Naive B cell (primary cell): ENCODE results near the gene PMEPA1. TPM values are rescaled to one million over a fixed set of nuclear protein-coding genes. Genes with fewer than 3 reads are reported as not detected.

Experiments used
- ATAC-seq, 2 donors: fragments of 150-1000 bp; cut with Tn5 transposase; 2 replicates each; pipeline ENCODE4 v1.10.0; 2021; ENCODE audit warnings: low read depth in 2 of 2, mild to moderate bottlenecking in 2 of 2, moderate library complexity in 2 of 2
- DNase-seq: peaks from one replicate; pipeline ENCODE4 v3.0.0; 2022
- H3K27ac Mint-ChIP-seq, 6 donors: one replicate each; pipeline ENCODE4 v1.8.0; 2020 to 2022; ENCODE audit warnings: mild to moderate bottlenecking in 6 of 6, mixed read lengths in 6 of 6, moderate library complexity in 5 of 6, inconsistent platforms in 2 of 6
- H3K27me3 Mint-ChIP-seq, 3 donors: one replicate each; pipeline ENCODE4 v1.8.0; 2021 to 2022; ENCODE audit warnings: mixed read lengths in 3 of 3, mild to moderate bottlenecking in 1 of 3
- H3K36me3 Mint-ChIP-seq, 2 donors: one replicate each; pipeline ENCODE4 v1.8.0; 2020 to 2022; ENCODE audit warnings: mixed read lengths in 2 of 2, inconsistent platforms in 1 of 2, mild to moderate bottlenecking in 1 of 2
- H3K4me1 Mint-ChIP-seq, 3 donors: one replicate each; pipeline ENCODE4 v1.8.0; 2020 to 2022; ENCODE audit warnings: mixed read lengths in 3 of 3, inconsistent platforms in 1 of 3, mild to moderate bottlenecking in 1 of 3, moderate library complexity in 1 of 3
- H3K4me3 Mint-ChIP-seq, 8 donors: one replicate each; pipeline ENCODE4 v1.8.0; 2020 to 2022; ENCODE audit warnings: mild to moderate bottlenecking in 8 of 8, mixed read lengths in 8 of 8, moderate library complexity in 8 of 8, inconsistent platforms in 2 of 8
- H3K9me3 Mint-ChIP-seq, 7 donors: one replicate each; pipeline ENCODE4 v1.8.0; 2020 to 2022; ENCODE audit warnings: mixed read lengths in 7 of 7, mild to moderate bottlenecking in 5 of 7, inconsistent platforms in 2 of 7, moderate library complexity in 1 of 7
- polyA plus RNA-seq, 6 donors: library from polyadenylated mRNA; unstranded; fragments of 300-500 nt; fragmentation: Illumina TruSeq; gene quantifications; one replicate each; pipeline ENCODE4 v1.2.3, GENCODE V29; 2021; ENCODE audit warnings: low read depth in 6 of 6

Gene PMEPA1
- polyA plus RNA-seq, 6 donors from 2014 or later = 7.6 to 18.7 (median 12.5) TPM

- peaks cover 36 to 54% (median 39%) of the 10 kb centered on the region in 3 donors for H3K27me3 Mint-ChIP-seq
- H3K27ac Mint-ChIP-seq = peak overlapping the region in 1 of 6 donors; percentile 62
- H3K4me1 Mint-ChIP-seq = peaks cover 12 to 14% (median 14%) of the 10 kb centered on the region in 3 donors
- H3K9me3 Mint-ChIP-seq = no peaks in the 10 kb centered on the region
- DNase-seq (no peak), ATAC-seq (no peak)
- H3K36me3 Mint-ChIP-seq = no peaks in the 10 kb centered on the region
- no peak overlapping the region for H3K4me3 Mint-ChIP-seq
Observed at GRCh38 chr20:57746832-57747404, 37.1 kb upstream of the PMEPA1 start.

DNA sequence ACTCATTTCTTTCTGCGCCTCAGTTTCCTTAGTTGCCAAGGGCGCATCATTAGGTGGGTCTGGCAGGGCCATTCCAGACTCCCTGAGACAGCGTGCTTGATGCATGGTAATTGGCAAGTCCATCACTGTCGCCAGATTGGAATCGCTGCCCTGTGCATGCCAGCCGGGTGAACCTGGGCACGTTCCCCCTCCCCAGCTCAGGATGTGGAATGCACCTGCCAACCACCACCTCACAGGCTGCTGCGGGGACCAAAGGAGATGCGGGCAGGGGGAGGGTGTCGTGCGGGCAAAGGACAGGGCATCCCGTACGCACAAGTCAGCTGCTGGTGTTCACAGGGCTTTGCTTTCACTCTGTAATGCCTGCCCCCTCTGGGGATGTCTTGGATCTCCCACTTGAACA lies 36.4 kb upstream of the PMEPA1 start:
- no peak for DNase-seq
- Mint-ChIP-seq H3K27ac (no peak overlapping the region), H3K9me3 (no peaks in the 10 kb centered on the region), H3K4me1 (peaks cover 12 to 14% (median 14%) of the 10 kb centered on the region in 3 donors), H3K27me3 (peaks cover 33 to 59% (median 47%) of the 10 kb centered on the region in 3 donors), H3K4me3 (no peak overlapping the region), H3K36me3 (no peaks in the 10 kb centered on the region)
- no peak for ATAC-seq

GRCh38 chr20:57744206-57744605 lies 34.4 kb upstream of the PMEPA1 start:
- no peak overlapping the region for H3K4me3 Mint-ChIP-seq
- H3K27ac Mint-ChIP-seq = no peak overlapping the region
- DNase-seq = no peak
- no peak for ATAC-seq
- no peaks in the 10 kb centered on the region for H3K9me3 Mint-ChIP-seq
- peaks cover 32 to 48% (median 45%) of the 10 kb centered on the region in 3 donors for H3K27me3 Mint-ChIP-seq
- H3K36me3 Mint-ChIP-seq = no peaks in the 10 kb centered on the region
- peaks cover 9 to 11% (median 10%) of the 10 kb centered on the region in 3 donors for H3K4me1 Mint-ChIP-seq

GRCh38 chr20:57743450-57744095 lies 33.8 kb upstream of the PMEPA1 start:
- Mint-ChIP-seq H3K4me3 (no peak overlapping the region), H3K9me3 (no peaks in the 10 kb centered on the region), H3K4me1 (peaks cover 3 to 5% (median 5%) of the 10 kb centered on the region in 3 donors), H3K27me3 (peaks cover 30 to 42% (median 39%) of the 10 kb centered on the region in 3 donors), H3K36me3 (no peaks in the 10 kb centered on the region), H3K27ac (peak overlapping the region in 1 of 6 donors; percentile 65)
- ATAC-seq (no peak), DNase-seq (no peak)

DNA sequence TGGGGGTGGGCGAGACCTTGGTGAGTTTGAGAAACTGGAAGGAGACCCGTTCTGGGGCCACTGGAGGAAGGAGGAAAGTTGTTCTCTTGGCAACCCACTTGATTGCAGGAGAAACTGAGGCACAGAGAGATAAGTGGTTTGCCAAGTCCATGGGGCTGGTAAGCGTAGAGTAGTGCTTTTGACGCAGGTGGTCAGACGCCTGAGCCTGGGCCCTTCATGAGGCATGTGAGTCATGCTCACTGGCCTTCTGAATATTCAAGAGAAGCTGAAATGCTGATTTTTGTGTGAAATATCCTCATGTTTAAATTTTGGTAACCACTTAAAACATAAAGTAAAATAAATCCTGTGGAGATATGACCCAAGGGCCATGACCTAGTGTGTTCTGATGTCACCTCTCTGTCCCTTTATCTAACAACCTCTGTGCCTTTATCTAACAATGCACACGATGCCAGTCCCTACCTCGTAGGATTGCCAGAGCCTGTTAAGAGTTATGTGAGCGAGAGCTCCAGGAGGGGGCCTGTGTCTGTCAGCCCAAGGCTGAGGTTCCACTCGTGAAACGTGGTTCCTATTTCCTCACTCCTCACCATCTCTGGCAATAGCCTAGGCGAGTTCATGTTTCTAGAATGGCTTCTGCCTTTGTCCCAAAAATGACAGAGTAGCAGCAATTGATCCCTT lies 32.8 kb upstream of the PMEPA1 start:
- no peaks in the 10 kb centered on the region for H3K9me3 Mint-ChIP-seq
- no peak for ATAC-seq
- H3K36me3 Mint-ChIP-seq = no peaks in the 10 kb centered on the region
- H3K4me1 Mint-ChIP-seq = no peaks in the 10 kb centered on the region
- no peak overlapping the region for H3K27ac Mint-ChIP-seq
- H3K27me3 Mint-ChIP-seq = peaks cover 29 to 38% (median 31%) of the 10 kb centered on the region in 3 donors
- no peak overlapping the region for H3K4me3 Mint-ChIP-seq
- DNase-seq = no peak

GRCh38 chr20:57738484-57738883 lies 28.7 kb upstream of the PMEPA1 start:
- ATAC-seq = no peak
- H3K4me1 Mint-ChIP-seq = peaks cover 0 to 8% (median 0%) of the 10 kb centered on the region in 3 donors
- H3K4me3 Mint-ChIP-seq = no peak overlapping the region
- peak overlapping the region in 1 of 6 donors; percentile 65 for H3K27ac Mint-ChIP-seq
- H3K27me3 Mint-ChIP-seq = peaks cover 22 to 53% (median 48%) of the 10 kb centered on the region in 3 donors
- H3K36me3 Mint-ChIP-seq = no peaks in the 10 kb centered on the region
- DNase-seq = no peak
- H3K9me3 Mint-ChIP-seq = no peaks in the 10 kb centered on the region

- Mint-ChIP-seq H3K4me1 (peaks cover 0 to 8% (median 0%) of the 10 kb centered on the region in 3 donors), H3K4me3 (no peak overlapping the region), H3K27me3 (peaks cover 18 to 57% (median 47%) of the 10 kb centered on the region in 3 donors), H3K9me3 (no peaks in the 10 kb centered on the region), H3K36me3 (no peaks in the 10 kb centered on the region), H3K27ac (peak overlapping the region in 1 of 6 donors; percentile 65)
- DNase-seq = no peak
- no peak for ATAC-seq
Observed at GRCh38 chr20:57738053-57738452, 28.2 kb upstream of the PMEPA1 start.

DNA sequence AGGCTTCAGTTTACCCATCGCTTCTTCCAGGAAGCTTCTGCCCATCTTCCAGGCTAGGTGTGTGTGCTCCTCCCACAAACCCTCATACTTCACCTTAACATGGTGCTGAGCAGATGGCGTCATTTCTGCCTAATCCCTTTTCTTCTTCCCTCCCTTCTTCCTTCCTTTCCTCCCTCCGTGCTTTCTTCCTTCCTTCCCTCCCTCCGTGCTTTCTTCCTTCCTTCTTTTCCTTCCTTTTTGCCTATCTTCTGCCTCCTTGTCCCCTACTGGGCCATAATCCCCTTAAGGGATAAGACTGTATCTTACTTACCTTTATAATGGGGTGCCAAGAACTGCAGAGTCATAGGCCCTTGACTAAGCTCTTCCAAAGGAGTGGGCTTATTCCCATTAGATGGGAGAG lies 27.5 kb upstream of the PMEPA1 start:
- Mint-ChIP-seq H3K9me3 (no peaks in the 10 kb centered on the region), H3K4me3 (no peak overlapping the region), H3K27me3 (peaks cover 16 to 61% (median 48%) of the 10 kb centered on the region in 3 donors), H3K27ac (peak overlapping the region in 3 of 6 donors; percentile 37 to 86 (median 60)), H3K36me3 (no peaks in the 10 kb centered on the region), H3K4me1 (peaks cover 0 to 8% (median 0%) of the 10 kb centered on the region in 3 donors)
- DNase-seq (no peak), ATAC-seq (no peak)

GRCh38 chr20:57736738-57737347 lies 27.0 kb upstream of the PMEPA1 start:
- Mint-ChIP-seq H3K9me3 (no peaks in the 10 kb centered on the region), H3K4me1 (peaks cover 0 to 8% (median 0%) of the 10 kb centered on the region in 3 donors), H3K27ac (peak overlapping the region in 2 of 6 donors; percentile 60 to 86), H3K4me3 (no peak overlapping the region), H3K27me3 (peaks cover 12 to 59% (median 44%) of the 10 kb centered on the region in 3 donors), H3K36me3 (no peaks in the 10 kb centered on the region)
- DNase-seq (no peak), ATAC-seq (no peak)

DNA sequence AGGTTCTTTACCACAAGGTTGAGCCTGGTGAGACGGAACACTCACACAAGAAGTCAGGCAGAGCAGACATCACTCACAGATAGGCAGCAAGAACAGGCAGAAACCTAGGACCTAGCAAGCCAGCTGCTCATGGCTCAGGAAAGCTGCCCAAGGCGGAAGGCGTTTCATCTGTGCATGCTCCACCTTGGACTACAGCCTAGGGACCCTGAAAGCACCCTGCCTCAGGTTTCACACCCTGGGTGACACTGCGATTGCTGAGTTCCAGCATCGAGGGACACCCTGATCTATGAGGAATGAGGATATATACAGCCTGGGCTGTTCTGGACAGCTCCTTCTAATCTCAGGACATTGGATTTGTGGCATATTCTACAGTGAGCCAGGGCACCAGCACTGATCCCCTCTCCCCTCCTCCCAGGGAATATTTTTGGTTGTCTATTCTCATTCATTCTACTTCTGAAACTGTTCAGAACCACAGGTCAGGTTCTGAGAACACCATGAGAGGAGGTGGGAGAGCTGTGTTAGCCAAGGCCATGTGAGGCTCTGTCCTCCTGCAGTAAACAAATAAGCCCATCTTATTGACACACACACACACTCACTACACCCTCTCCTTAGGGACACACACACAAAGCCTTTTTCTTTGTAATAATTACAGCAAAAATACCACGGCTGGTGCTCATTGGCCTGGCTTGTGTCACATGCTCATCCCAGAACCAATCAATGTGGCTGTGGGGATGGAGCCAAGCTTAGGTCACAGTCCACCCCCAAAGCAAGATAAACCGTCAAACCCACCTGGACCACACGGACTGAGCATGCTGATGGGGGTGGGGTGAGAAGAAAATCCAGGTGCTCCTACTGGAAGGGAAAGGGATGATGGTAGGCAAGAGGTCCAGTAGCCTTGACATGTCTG lies 26.3 kb upstream of the PMEPA1 start:
- no peak for ATAC-seq
- H3K9me3 Mint-ChIP-seq = no peaks in the 10 kb centered on the region
- H3K36me3 Mint-ChIP-seq = no peaks in the 10 kb centered on the region
- H3K4me3 Mint-ChIP-seq = no peak overlapping the region
- peaks cover 0 to 8% (median 0%) of the 10 kb centered on the region in 3 donors for H3K4me1 Mint-ChIP-seq
- H3K27ac Mint-ChIP-seq = no peak overlapping the region
- H3K27me3 Mint-ChIP-seq = peaks cover 12 to 52% (median 40%) of the 10 kb centered on the region in 3 donors
- no peak for DNase-seq

DNA sequence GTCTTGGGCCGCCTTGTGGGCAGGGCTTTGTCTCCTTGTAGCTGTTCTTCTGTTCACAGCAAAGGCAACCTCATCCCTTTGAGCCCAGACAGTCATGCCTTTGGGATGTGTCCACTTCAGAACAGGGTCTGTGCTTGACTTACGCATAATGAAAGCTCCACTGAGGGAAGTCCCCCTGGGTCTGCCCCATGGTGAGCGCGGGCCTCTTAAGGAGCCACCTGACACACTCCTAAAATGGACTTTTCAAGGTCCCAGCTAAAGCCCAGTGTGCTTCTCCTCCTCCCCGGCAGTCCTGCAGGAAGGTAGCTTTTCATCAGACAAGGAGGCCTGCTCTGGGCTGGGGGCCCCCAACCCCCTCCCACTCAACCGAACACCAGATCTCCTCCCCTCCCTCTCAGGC lies 24.9 kb upstream of the PMEPA1 start:
- DNase-seq (no peak), ATAC-seq (no peak)
- H3K27ac Mint-ChIP-seq = peak overlapping the region in 1 of 6 donors; percentile 11
- H3K27me3 Mint-ChIP-seq = peaks cover 12 to 45% (median 43%) of the 10 kb centered on the region in 3 donors
- H3K4me3 Mint-ChIP-seq = no peak overlapping the region
- no peaks in the 10 kb centered on the region for H3K36me3 Mint-ChIP-seq
- H3K9me3 Mint-ChIP-seq = no peaks in the 10 kb centered on the region
- peaks cover 0 to 8% (median 0%) of the 10 kb centered on the region in 3 donors for H3K4me1 Mint-ChIP-seq

DNA sequence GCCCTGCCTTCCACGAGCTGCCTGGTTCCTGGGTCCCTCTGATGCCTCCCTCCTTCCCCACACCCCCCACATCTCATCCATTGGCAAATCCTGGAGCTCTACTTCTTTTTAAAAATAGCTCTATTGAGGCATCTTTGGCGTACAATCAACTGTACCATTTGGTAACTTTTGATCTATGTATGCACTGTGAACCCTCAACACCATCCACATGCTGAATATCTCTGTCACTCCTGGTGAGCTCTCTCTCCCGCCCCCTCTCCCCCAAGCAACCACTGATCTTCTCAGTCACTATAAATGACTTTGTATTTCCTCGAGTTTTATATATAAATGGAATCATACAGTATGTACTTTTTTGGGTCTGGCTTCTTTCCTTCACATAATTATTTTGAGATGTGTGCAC lies 22.4 kb upstream of the PMEPA1 start:
- DNase-seq (no peak), ATAC-seq (no peak)
- Mint-ChIP-seq H3K4me3 (no peak overlapping the region), H3K4me1 (peaks cover 0 to 8% (median 0%) of the 10 kb centered on the region in 3 donors), H3K36me3 (no peaks in the 10 kb centered on the region), H3K27ac (no peak overlapping the region), H3K27me3 (peaks cover 6 to 47% (median 41%) of the 10 kb centered on the region in 3 donors), H3K9me3 (no peaks in the 10 kb centered on the region)
